ENCODE results near the gene CDX1. TPM values are rescaled to one million over a fixed set of nuclear protein-coding genes. Genes with fewer than 3 reads are reported as not detected.
A peak's percentile ranks its signal among the peaks of the same experiment; 100 is the strongest.

Gene CDX1
- total and polyA plus RNA-seq, 2 experiments from 2014 or later = 43.3 to 54.6 TPM

GRCh38 chr5:150188146-150188842, 21.7 kb downstream of the CDX1 start:
- H3K36me3 ChIP-seq (replicated peaks; ENCODE audit: insufficient read depth, low read depth) = no peaks in the 10 kb centered on the region
- H3K27ac ChIP-seq = peak overlapping the region; percentile 18
- no peaks in the 10 kb centered on the region for H3K9me3 ChIP-seq (ENCODE audit: low read depth)
- H3K4me1 ChIP-seq (ENCODE audit: insufficient read depth) = peaks cover 40% of the 10 kb centered on the region
- H4K20me1 ChIP-seq (ENCODE audit: insufficient read depth, poor library complexity, severe bottlenecking) = no peaks in the 10 kb centered on the region
- no peaks in the 10 kb centered on the region for H3K9me2 ChIP-seq (replicated peaks; ENCODE audit: insufficient read depth)
- H3K27me3 ChIP-seq = peaks cover 38% of the 10 kb centered on the region
- no peak for DNase-seq (ENCODE audit: low spot score)
- no peak overlapping the region for H3K4me2 ChIP-seq
- no peaks in the 10 kb centered on the region for H3K79me2 ChIP-seq
- H2AFZ ChIP-seq = no peak overlapping the region
- no peak for TF ChIP-seq CTCF (IDR thresholded peaks at IDR 0.05; ENCODE audit: poor library complexity)
- no peak for TF ChIP-seq EZH2phosphoT487 (IDR thresholded peaks at IDR 0.05; ENCODE audit: low read depth, severe bottlenecking, unreplicated experiment)
- no peak for TF ChIP-seq EZH2 (IDR thresholded peaks at IDR 0.05; ENCODE audit: borderline replicate concordance)
- 63% methylated on average over 3 of the region's 3 CpGs for WGBS (ENCODE audit: low lambda C conversion rate, missing lambda C conversion rate)
- no peak overlapping the region for H3K4me3 ChIP-seq

- 71% methylated on average over 3 of the region's 3 CpGs for WGBS (ENCODE audit: low lambda C conversion rate, missing lambda C conversion rate)
- H3K4me3 ChIP-seq = no peak overlapping the region
- peaks cover 35% of the 10 kb centered on the region for H3K4me1 ChIP-seq (ENCODE audit: insufficient read depth)
- H4K20me1 ChIP-seq (ENCODE audit: insufficient read depth, poor library complexity, severe bottlenecking) = no peaks in the 10 kb centered on the region
- no peak overlapping the region for H2AFZ ChIP-seq
- peaks cover 38% of the 10 kb centered on the region for H3K27me3 ChIP-seq
- no peaks in the 10 kb centered on the region for H3K79me2 ChIP-seq
- H3K9me2 ChIP-seq (replicated peaks; ENCODE audit: insufficient read depth) = no peaks in the 10 kb centered on the region
- H3K36me3 ChIP-seq (replicated peaks; ENCODE audit: insufficient read depth, low read depth) = no peaks in the 10 kb centered on the region
- H3K9me3 ChIP-seq (ENCODE audit: low read depth) = no peaks in the 10 kb centered on the region
- TF ChIP-seq CTCF (IDR thresholded peaks at IDR 0.05; ENCODE audit: poor library complexity) (no peak), EZH2phosphoT487 (IDR thresholded peaks at IDR 0.05; ENCODE audit: low read depth, severe bottlenecking, unreplicated experiment) (no peak), EZH2 (IDR thresholded peaks at IDR 0.05; ENCODE audit: borderline replicate concordance) (no peak)
- no peak overlapping the region for H3K27ac ChIP-seq
- H3K4me2 ChIP-seq = peak overlapping the region; percentile 82
- no peak for DNase-seq (ENCODE audit: low spot score)
These were observed 22.7 kb downstream of the CDX1 start for GRCh38 chr5:150189326-150189725.

- no peak within 1 kb of the TSS for H3K4me3 ChIP-seq
- no peak within 1 kb of the TSS for H3K27ac ChIP-seq
- DNase-seq (ENCODE audit: low spot score) = no peak
- peak within 1 kb of the TSS; percentile 82 for H3K4me2 ChIP-seq
- H3K79me2 ChIP-seq = no peaks in the 10 kb centered on the region
- no peak for TF ChIP-seq EZH2phosphoT487 (IDR thresholded peaks at IDR 0.05; ENCODE audit: low read depth, severe bottlenecking, unreplicated experiment)
- TF ChIP-seq CTCF (IDR thresholded peaks at IDR 0.05; ENCODE audit: poor library complexity) = no peak
- TF ChIP-seq EZH2 (IDR thresholded peaks at IDR 0.05; ENCODE audit: borderline replicate concordance) = peak; percentile 41
- WGBS (ENCODE audit: low lambda C conversion rate, missing lambda C conversion rate) = 6% methylated on average over 45 of the region's 58 CpGs
- H4K20me1 ChIP-seq (ENCODE audit: insufficient read depth, poor library complexity, severe bottlenecking) = no peaks in the 10 kb centered on the region
- H2AFZ ChIP-seq = no peak within 1 kb of the TSS
- H3K36me3 ChIP-seq (replicated peaks; ENCODE audit: insufficient read depth, low read depth) = no peaks in the 10 kb centered on the region
- H3K9me2 ChIP-seq (replicated peaks; ENCODE audit: insufficient read depth) = no peaks in the 10 kb centered on the region
- H3K4me1 ChIP-seq (ENCODE audit: insufficient read depth) = peaks cover 29% of the 10 kb centered on the region
- no peaks in the 10 kb centered on the region for H3K9me3 ChIP-seq (ENCODE audit: low read depth)
- H3K27me3 ChIP-seq = peaks cover 38% of the 10 kb centered on the region
These were observed 23.3 kb downstream of the CDX1 start, which contains the start of gene SLC6A7 for GRCh38 chr5:150189728-150190502. SLC6A7 (plus strand) TSS chr5:150190062; CDS start chr5:150190328, 266 bp downstream.

Measured in hepatocyte (in vitro differentiated cells).